BE2C (cell line): ENCODE measurements around the gene KCNJ14.

Experiments
- DNase-seq: peaks from one replicate; pipeline ENCODE4 v3.0.0-alpha.2; 2020
- H3K27me3 ChIP-seq: fragments of 250-450 bp; sonication (Bioruptor Pico); 2 replicates; pipeline ENCODE4 v1.5.1; 2020; ENCODE audit warnings: mild to moderate bottlenecking
- H3K36me3 ChIP-seq: fragments of 250-450 bp; sonication (Bioruptor Pico); 2 replicates; pipeline ENCODE4 v1.5.1; 2020; ENCODE audit warnings: mild to moderate bottlenecking
- H3K4me1 ChIP-seq: fragments of 250-450 bp; sonication (Bioruptor Pico); 2 replicates; pipeline ENCODE4 v1.5.1; 2020
- H3K4me3 ChIP-seq: 2 replicates; pipeline ENCODE4 v1.5.1; 2011; ENCODE audit warnings: low read depth, low read length
- H3K9me3 ChIP-seq: fragments of 250-450 bp; sonication (Bioruptor Pico); 2 replicates; pipeline ENCODE4 v1.5.1; 2020
- TF ChIP-seq, protein P1 (sequence below): IDR thresholded peaks from 2 replicates; pipeline ENCODE4 v1.5.1; 2012; ENCODE audit warnings: mild to moderate bottlenecking, low read depth, low read length

Gene KCNJ14

DNA sequence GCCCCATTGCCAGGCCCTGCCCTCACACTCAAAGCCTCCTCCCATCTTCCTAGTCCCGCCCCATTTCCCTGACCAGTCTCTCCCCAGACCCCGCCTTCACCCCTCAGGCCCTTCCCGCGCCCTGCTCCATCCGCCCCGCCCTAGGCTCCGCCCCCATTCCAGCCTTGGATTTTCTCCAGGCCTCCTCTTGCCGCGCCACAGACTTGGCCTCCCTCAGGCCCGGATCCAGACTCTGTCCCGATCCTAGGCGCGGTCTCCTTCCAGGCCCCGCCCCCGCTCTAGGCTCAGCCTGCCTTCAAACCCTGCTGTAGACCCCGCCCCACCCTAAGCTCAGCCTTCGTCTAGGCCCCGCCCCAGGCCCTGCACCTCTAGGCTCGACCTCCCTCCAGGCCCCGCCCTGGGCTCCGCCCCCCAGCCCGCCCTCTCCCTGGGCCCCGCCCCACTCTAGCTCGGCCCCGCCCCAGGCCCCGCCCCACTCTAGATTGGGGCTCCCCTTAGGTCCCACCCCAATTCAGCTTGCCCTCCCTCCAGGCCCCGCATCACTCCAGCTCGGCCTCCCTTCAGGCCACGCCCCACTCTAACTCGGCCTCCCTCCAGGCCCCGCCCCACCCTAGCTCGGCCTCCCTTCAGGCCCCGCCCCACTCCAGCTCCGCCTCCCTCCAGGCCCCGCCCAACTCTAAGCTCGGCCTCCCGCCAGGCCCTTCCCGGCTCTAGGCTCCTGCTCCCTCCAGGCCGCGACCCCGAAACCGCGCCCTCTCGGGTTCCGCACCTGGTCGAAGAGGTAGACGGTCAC lies 37.7 kb downstream of the KCNJ14 start:
- TF ChIP-seq, protein P1, sequence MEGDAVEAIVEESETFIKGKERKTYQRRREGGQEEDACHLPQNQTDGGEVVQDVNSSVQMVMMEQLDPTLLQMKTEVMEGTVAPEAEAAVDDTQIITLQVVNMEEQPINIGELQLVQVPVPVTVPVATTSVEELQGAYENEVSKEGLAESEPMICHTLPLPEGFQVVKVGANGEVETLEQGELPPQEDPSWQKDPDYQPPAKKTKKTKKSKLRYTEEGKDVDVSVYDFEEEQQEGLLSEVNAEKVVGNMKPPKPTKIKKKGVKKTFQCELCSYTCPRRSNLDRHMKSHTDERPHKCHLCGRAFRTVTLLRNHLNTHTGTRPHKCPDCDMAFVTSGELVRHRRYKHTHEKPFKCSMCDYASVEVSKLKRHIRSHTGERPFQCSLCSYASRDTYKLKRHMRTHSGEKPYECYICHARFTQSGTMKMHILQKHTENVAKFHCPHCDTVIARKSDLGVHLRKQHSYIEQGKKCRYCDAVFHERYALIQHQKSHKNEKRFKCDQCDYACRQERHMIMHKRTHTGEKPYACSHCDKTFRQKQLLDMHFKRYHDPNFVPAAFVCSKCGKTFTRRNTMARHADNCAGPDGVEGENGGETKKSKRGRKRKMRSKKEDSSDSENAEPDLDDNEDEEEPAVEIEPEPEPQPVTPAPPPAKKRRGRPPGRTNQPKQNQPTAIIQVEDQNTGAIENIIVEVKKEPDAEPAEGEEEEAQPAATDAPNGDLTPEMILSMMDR: no peak
- H3K9me3 ChIP-seq: no peaks in the 10 kb centered on the region
- H3K4me1 ChIP-seq: 0 out of 2 replicates have a peak, but pooled peaks cover 2% of the 10 kb centered on the region
- peak overlapping the region; percentile 41 for H3K4me3 ChIP-seq
- no peaks in the 10 kb centered on the region for H3K36me3 ChIP-seq
- DNase-seq: peak; percentile 99
- peaks cover 45% of the 10 kb centered on the region for H3K27me3 ChIP-seq

DNA sequence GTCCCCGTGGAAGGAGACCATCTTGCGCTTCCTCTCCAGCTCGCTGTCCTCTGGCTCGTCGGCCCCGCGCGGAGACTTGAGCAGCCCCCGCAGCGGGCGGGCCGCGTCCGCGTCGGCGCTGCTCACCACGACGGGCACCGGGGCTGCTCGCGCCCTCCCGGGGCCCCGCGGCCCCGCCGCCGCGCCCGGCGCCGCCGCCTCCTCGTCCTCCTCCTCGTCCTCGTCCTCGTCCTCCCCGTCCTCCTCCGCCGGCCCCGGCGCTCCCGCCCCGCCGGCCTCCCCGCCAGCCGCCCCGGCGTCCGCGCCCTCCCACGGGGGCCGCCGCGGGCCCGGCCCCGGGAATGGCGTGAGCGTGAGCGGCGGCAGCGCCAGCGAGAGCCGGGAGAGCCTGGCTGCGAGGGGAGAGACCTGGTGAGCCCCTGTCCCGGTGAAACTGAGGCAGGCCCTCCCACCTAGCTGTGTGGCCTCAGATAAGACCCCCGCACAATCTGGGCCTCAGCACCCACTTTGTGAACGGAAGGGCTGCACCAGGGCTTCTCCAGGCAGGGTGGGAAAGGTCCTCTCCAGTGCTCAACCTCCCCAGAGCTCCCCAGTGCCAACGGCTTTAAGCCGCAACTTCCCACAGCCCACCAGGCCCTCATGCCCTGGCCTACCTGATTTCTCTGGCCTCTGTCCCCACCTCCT lies 38.5 kb downstream of the KCNJ14 start:
- no peak for DNase-seq

GRCh38 chr19:48495396-48495795 lies 40.0 kb downstream of the KCNJ14 start:
- Histone ChIP-seq H3K9me3 (no peaks in the 10 kb centered on the region), H3K36me3 (no peaks in the 10 kb centered on the region), H3K4me3 (no peak overlapping the region), H3K4me1 (0 out of 2 replicates have a peak, but pooled peaks cover 2% of the 10 kb centered on the region), H3K27me3 (peaks cover 61% of the 10 kb centered on the region)
- TF ChIP-seq, protein P1: no peak
- no peak for DNase-seq

More for the DNA sequence above, 38.5 kb downstream of the KCNJ14 start:
- Histone ChIP-seq H3K4me1 (0 out of 2 replicates have a peak, but pooled peaks cover 2% of the 10 kb centered on the region), H3K36me3 (no peaks in the 10 kb centered on the region), H3K27me3 (peaks cover 51% of the 10 kb centered on the region), H3K9me3 (no peaks in the 10 kb centered on the region), H3K4me3 (peak overlapping the region; percentile 41)
- TF ChIP-seq, protein P1: no peak

- Histone ChIP-seq H3K36me3 (no peaks in the 10 kb centered on the region), H3K27me3 (peaks cover 63% of the 10 kb centered on the region), H3K4me3 (no peak overlapping the region), H3K4me1 (0 out of 2 replicates have a peak, but pooled peaks cover 2% of the 10 kb centered on the region), H3K9me3 (no peaks in the 10 kb centered on the region)
- TF ChIP-seq, protein P1: no peak
- no peak for DNase-seq
Measured at GRCh38 chr19:48496959-48497727, 41.8 kb downstream of the KCNJ14 start.

DNA sequence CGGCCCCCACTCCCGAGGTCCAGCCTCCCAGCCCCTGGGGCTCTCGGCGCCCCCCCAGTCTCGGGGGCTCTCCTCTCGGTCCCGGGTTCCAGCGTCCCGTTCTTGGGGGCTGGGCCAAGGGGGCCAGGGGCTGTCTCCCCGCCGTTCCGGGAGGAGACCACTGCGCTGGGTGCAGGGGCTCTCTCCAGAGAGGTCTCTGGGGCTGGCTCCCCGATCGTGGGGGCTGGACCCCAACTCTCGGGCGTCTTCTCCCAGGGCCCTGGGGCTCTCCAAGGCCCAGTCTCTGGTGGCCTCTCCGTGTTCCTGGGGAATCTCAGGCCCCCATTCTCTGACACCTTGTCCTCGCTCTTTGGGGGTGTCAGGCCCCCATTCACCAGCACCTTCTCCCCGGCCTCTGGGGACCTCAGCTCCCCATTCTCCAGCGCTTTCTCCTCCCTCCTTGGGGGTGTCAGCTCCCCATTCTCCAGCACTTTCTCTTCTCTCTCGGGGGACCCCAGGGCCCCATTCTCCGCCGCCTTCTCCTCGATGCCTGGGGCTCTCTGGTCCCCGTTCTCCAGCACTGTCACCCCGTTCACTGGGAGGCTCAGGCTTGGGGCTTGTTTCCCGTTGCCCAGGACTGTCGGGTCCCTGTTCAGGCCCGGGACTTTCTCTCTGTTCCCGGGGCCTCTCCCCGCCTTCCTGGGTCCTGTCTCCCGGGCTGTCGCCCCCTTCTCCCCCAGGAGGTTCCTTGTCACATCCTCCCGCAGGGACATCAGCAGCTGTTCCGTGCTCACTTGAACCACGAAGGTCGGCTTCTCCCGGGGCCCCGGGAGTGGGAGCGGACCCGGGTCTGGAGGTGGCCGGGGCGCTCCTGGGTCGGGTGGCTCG lies 42.6 kb downstream of the KCNJ14 start:
- TF ChIP-seq, protein P1: no peak
- DNase-seq: no peak
- Histone ChIP-seq H3K27me3 (peaks cover 63% of the 10 kb centered on the region), H3K9me3 (no peaks in the 10 kb centered on the region), H3K4me1 (0 out of 2 replicates have a peak, but pooled peaks cover 3% of the 10 kb centered on the region), H3K4me3 (no peak overlapping the region), H3K36me3 (no peaks in the 10 kb centered on the region)
